Nephron (organoid): ENCODE measurements around the gene QSER1.

ENCODE experiments used
- H3K27ac Mint-ChIP-seq, 3 experiments: 2 replicates each; pipeline ENCODE4 v1.8.0; 2020; ENCODE audit warnings: mixed read lengths in 3 of 3, mild to moderate bottlenecking in 2 of 3, moderate library complexity in 1 of 3
- H3K27me3 Mint-ChIP-seq: 2 replicates; pipeline ENCODE4 v1.8.0; 2021; ENCODE audit warnings: low read depth, mild to moderate bottlenecking, moderate library complexity, mixed read lengths
- H3K36me3 Mint-ChIP-seq: 2 replicates; pipeline ENCODE4 v1.8.0; 2020; ENCODE audit warnings: low read depth, mixed read lengths
- H3K4me1 Mint-ChIP-seq: 2 replicates; pipeline ENCODE4 v1.8.0; 2020; ENCODE audit warnings: mixed read lengths
- H3K4me3 Mint-ChIP-seq, 3 experiments: 2 replicates each; pipeline ENCODE4 v1.8.0; 2020; ENCODE audit warnings: mild to moderate bottlenecking in 3 of 3, mixed read lengths in 3 of 3, moderate library complexity in 2 of 3
- H3K9me3 Mint-ChIP-seq: 2 replicates; pipeline ENCODE4 v1.8.0; 2020; ENCODE audit warnings: mixed read lengths
- CTCF ChIP-seq, 3 experiments: fragments of 200-600 bp; sonication (generic); IDR thresholded peaks; one replicate each; pipeline ENCODE4 v1.5.0; 2021; ENCODE audit warnings: antibody characterized with exemption in 3 of 3; ENCODE audit not compliant: unreplicated experiment in 3 of 3

The QSER1 gene

GRCh38 chr11:32991898-32992297 is 99.3 kb downstream of the QSER1 start:
- TF ChIP-seq CTCF (IDR thresholded peaks at IDR 0.05; ENCODE audit: unreplicated experiment in 3 of 3) = no peak
- no peak overlapping the region for H3K4me3 Mint-ChIP-seq
- H3K4me1 Mint-ChIP-seq = no peaks in the 10 kb centered on the region
- peaks cover 5% of the 10 kb centered on the region for H3K27me3 Mint-ChIP-seq
- H3K36me3 Mint-ChIP-seq = no peaks in the 10 kb centered on the region
- H3K9me3 Mint-ChIP-seq = peaks cover 37% of the 10 kb centered on the region
- no peak overlapping the region for H3K27ac Mint-ChIP-seq

- peaks cover 34% of the 10 kb centered on the region for H3K9me3 Mint-ChIP-seq
- peaks cover 5% of the 10 kb centered on the region for H3K36me3 Mint-ChIP-seq
- peaks cover 5% of the 10 kb centered on the region for H3K4me1 Mint-ChIP-seq
- peaks cover 5% of the 10 kb centered on the region for H3K27me3 Mint-ChIP-seq
- TF ChIP-seq CTCF (IDR thresholded peaks at IDR 0.05; ENCODE audit: unreplicated experiment in 3 of 3) = no peak
- no peak overlapping the region for H3K4me3 Mint-ChIP-seq
- H3K27ac Mint-ChIP-seq = no peak overlapping the region
These were observed 107.6 kb downstream of the QSER1 start for GRCh38 chr11:33000181-33000580.

GRCh38 chr11:33001281-33001680 is 108.7 kb downstream of the QSER1 start:
- H3K36me3 Mint-ChIP-seq = peaks cover 5% of the 10 kb centered on the region
- H3K9me3 Mint-ChIP-seq = peaks cover 27% of the 10 kb centered on the region
- H3K4me1 Mint-ChIP-seq = peaks cover 5% of the 10 kb centered on the region
- no peak for TF ChIP-seq CTCF (IDR thresholded peaks at IDR 0.05; ENCODE audit: unreplicated experiment in 3 of 3)
- no peak overlapping the region for H3K4me3 Mint-ChIP-seq
- H3K27ac Mint-ChIP-seq = no peak overlapping the region
- H3K27me3 Mint-ChIP-seq = peaks cover 4% of the 10 kb centered on the region

- H3K4me1 Mint-ChIP-seq = peaks cover 5% of the 10 kb centered on the region
- no peak overlapping the region for H3K4me3 Mint-ChIP-seq
- H3K27ac Mint-ChIP-seq = no peak overlapping the region
- TF ChIP-seq CTCF (IDR thresholded peaks at IDR 0.05; ENCODE audit: unreplicated experiment in 3 of 3) = no peak
- peaks cover 5% of the 10 kb centered on the region for H3K36me3 Mint-ChIP-seq
- peaks cover 24% of the 10 kb centered on the region for H3K9me3 Mint-ChIP-seq
- H3K27me3 Mint-ChIP-seq = no peaks in the 10 kb centered on the region
These were observed 109.3 kb downstream of the QSER1 start for GRCh38 chr11:33001751-33002542.

GRCh38 chr11:33005175-33005574 is 112.6 kb downstream of the QSER1 start:
- no peak for TF ChIP-seq CTCF (IDR thresholded peaks at IDR 0.05; ENCODE audit: unreplicated experiment in 3 of 3)
- Mint-ChIP-seq H3K9me3 (peaks cover 5% of the 10 kb centered on the region), H3K36me3 (peaks cover under 1% of the 10 kb centered on the region), H3K27me3 (no peaks in the 10 kb centered on the region), H3K27ac (no peak overlapping the region), H3K4me1 (peaks cover 5% of the 10 kb centered on the region), H3K4me3 (no peak overlapping the region)

- TF ChIP-seq CTCF (IDR thresholded peaks at IDR 0.05; ENCODE audit: unreplicated experiment in 3 of 3) = no peak
- Mint-ChIP-seq H3K27ac (no peak overlapping the region), H3K36me3 (no peaks in the 10 kb centered on the region), H3K4me3 (no peak overlapping the region), H3K4me1 (peaks cover 5% of the 10 kb centered on the region), H3K27me3 (no peaks in the 10 kb centered on the region), H3K9me3 (peaks cover 4% of the 10 kb centered on the region)
These were observed 113.4 kb downstream of the QSER1 start for GRCh38 chr11:33006010-33006409.
